NCI-H1930 (cell line): ENCODE measurements around the gene PIK3R4.

Source experiments
- DNase-seq, 2 experiments: peaks; one replicate each; lab custom pipeline; 2025; lab: John Stamatoyannopoulos, UW

The PIK3R4 gene

GRCh38 chr3:130640027-130640426, 106.6 kb downstream of the PIK3R4 start:
- DNase-seq = no peak

DNA sequence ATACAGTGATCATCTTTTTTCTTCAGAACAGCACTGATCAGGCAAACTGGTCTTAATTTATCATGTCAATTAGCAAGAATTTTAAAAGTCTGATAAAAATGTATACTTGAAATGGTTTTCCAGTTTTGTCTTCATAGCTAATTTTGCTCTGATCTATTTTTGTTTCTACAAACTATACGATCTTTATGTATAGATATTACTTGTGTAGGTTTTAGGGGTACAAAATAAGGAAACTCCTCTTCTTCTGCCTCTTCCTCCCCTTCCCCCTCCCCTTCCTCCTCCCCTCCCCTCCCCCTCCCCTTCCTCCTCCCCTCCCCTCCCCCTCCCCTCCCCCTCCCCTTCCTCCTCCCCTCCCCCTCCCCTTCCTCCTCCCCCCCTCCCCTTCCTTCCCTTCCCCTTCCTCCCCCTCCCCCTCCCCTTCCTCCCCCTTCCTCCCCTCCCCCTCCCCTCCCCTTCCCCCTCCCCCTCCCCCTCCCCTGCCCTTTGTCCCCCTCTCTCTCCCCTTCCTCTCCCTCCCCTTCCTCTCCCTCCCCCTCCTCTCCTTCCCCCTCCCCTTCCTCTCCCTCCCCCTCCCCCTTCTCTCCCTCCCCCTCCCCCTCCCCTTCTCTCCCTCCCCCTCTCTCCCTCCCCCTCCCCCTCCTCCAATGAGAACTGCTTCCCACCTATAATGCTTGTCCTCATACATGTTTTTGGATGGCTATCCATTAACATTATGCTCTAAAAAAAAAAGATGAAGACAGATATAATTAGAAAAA, 110.0 kb downstream of the PIK3R4 start:
- no peak for DNase-seq

GRCh38 chr3:130635978-130636377, 110.7 kb downstream of the PIK3R4 start:
- DNase-seq = no peak

GRCh38 chr3:130635285-130635684, 111.3 kb downstream of the PIK3R4 start:
- DNase-seq = no peak
